Caki2 (cell line): ENCODE measurements around the gene HELZ. TPM values are rescaled to one million over a fixed set of nuclear protein-coding genes. Genes with fewer than 3 reads are reported as not detected.
A peak's percentile ranks its signal among the peaks of the same experiment; 100 is the strongest.

Experiments used
- DNase-seq: peaks from one replicate; pipeline ENCODE4 v3.0.0-alpha.2; 2015; ENCODE audit warnings: low read depth
- in situ Hi-C: cut with HindIII; loops from 2 replicates; pipeline ENCODE4 v1.10.0; 2016; ENCODE audit warnings: low sequenced_read_pairs, low pct_unique_long_range_greater_than_20kb, mixed read lengths
- total RNA-seq: library from RNA; depleted of rRNA; stranded (reverse); fragments of >200 nt; shearing (Covaris generic); gene quantifications from 2 replicates; pipeline ENCODE4 v1.2.3, GENCODE V29; 2014; ENCODE audit warnings: low replicate concordance

The HELZ gene
- total RNA-seq, 1 experiment from 2014 or later: 21.5 TPM

DNA sequence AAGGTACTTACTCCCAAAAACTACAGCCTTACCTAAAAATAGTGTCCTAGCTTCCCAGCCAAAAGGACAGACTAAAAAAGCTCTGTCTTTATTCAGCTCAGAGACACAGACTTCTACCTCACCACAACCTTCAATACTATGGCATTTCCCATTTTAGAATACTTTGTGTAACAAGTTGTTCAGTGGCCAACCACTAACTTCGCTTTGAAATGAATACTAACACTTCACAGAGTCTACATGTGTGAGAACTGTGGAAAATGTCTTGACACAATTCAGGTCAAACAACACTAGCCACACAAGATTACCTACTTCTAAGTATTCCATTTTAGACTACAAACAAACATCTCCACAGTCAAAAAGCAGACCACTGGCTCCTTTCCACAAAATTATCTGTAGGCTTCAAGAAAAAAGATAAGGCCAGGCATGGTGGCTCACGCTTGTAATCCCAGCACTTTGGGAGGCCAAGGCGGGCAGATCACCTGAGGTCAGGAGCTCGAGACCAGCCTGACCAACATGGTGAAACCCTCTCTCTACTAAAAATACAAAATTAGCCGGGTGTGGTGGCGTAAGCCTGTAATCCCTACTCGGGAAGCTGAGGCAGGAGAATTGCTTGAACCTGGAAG is 3.2 kb downstream of the HELZ start:
- in situ Hi-C loops: no loop called here
- no peak for DNase-seq

GRCh38 chr17:67239597-67239996 is 5.4 kb downstream of the HELZ start:
- in situ Hi-C loops: no loop called here
- DNase-seq: peak; percentile 70

- peak; percentile 86 for DNase-seq
- in situ Hi-C loops: no loop called here
These were observed 6.0 kb downstream of the HELZ start for GRCh38 chr17:67238991-67239390.

- DNase-seq: no peak
- in situ Hi-C loops: no loop called here
These were observed 12.6 kb downstream of the HELZ start for GRCh38 chr17:67232441-67232840.

DNA sequence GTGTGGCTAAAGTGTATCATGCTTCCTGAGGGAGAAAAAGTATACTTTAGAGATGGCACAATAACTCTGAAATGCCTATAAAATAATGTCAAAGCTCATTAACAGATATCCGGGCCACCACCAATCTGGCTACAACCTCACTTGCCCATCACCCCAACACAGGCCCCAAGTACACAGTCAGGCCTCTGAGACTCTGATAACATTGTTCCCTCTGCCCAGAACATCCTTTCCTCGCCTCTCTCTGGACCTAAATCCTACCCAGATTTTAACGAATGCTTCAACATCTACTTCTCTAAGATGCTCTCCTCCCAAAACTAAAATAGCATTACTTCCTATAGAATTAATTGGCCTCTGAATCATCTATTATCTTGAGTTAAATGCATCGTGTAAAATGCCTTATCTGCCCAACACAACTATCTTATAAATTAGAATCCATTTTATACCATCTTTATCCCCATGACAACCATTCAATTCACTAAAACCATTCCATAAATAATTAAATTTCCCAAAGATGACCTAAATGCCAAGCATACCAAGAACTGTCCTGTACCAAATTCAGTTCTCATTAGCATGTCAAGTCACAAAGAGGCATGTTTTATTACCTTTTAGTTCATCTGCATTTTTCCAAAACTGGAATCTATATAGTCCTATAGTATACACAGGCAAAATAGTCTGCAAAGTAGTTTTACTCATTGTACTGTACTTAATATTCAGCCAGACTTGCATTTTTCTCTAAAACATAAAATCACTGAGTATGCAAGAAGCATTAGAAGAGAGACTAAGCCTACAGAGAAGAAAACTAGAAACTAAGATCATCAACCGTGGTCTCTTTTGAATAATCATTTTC is 15.7 kb downstream of the HELZ start:
- in situ Hi-C loops: no loop called here
- DNase-seq: no peak

DNA sequence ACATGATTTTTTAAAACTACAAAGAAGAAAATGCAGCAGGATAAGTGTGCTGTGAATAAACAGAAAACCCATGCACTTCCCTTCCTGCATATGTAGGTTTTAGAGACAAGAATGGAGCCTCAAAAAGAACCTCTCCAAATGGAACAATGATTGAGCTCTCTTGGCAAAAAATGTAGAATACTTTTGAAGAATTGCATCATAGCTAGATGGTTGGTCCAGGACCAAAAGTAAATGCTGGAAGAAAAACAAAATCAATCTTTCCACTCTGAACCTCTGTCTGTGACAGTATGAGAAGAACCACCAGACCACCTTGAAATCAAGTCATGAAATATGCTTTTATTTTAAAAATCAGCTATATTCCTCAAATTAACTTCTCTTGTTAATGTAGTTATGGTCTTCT is 17.5 kb downstream of the HELZ start:
- DNase-seq: no peak
- in situ Hi-C loops: no loop called here

DNA sequence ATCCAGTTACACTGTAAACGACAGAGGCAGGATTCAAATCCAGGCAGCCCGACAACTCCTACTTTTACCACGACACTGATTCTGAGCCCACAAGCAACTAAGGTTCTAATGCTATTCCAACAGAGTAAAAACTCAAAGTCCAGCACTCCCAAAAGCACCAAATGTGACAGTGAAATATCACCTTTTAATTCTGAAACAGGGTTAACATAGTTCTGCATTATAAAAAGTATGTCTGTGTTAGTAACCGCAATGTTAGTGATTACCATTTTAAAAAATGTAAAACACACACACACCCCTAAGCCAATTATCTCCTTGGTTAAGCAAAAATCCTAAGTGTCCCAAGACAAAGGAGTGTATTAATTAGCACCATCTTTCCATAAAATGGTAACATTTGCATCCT is 19.7 kb downstream of the HELZ start:
- no peak for DNase-seq
- in situ Hi-C loops: no loop called here

- DNase-seq: no peak
- in situ Hi-C loops: no loop called here
These were observed 20.3 kb downstream of the HELZ start for GRCh38 chr17:67224736-67225135.

DNA sequence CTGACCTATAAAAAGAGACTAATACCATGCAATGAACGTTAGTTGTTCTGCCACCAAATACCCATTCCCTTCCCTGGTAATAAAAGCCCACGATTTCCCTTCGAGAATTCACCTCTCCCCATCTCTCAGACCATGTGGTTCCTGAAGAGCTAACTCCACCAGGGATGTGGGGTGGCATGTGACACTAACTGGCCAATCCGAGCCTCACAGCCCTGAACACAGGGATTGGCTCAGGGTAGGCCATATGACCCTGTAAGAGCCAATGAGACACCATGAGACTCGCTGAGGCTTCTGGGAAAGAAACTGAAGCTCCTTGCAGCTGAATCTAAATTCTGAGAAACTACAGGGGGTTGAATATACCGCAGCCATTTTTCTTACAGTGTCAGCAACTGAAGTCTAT is 21.1 kb downstream of the HELZ start:
- no peak for DNase-seq
- in situ Hi-C loops: no loop called here

GRCh38 chr17:67221062-67221998 is 23.7 kb downstream of the HELZ start:
- DNase-seq: no peak
- in situ Hi-C loops: no loop called here

GRCh38 chr17:67218385-67218950 is 26.5 kb downstream of the HELZ start:
- in situ Hi-C loops: no loop called here
- no peak for DNase-seq

- DNase-seq: no peak
- in situ Hi-C loops: no loop called here
These were observed 27.6 kb downstream of the HELZ start for GRCh38 chr17:67217446-67217845.

DNA sequence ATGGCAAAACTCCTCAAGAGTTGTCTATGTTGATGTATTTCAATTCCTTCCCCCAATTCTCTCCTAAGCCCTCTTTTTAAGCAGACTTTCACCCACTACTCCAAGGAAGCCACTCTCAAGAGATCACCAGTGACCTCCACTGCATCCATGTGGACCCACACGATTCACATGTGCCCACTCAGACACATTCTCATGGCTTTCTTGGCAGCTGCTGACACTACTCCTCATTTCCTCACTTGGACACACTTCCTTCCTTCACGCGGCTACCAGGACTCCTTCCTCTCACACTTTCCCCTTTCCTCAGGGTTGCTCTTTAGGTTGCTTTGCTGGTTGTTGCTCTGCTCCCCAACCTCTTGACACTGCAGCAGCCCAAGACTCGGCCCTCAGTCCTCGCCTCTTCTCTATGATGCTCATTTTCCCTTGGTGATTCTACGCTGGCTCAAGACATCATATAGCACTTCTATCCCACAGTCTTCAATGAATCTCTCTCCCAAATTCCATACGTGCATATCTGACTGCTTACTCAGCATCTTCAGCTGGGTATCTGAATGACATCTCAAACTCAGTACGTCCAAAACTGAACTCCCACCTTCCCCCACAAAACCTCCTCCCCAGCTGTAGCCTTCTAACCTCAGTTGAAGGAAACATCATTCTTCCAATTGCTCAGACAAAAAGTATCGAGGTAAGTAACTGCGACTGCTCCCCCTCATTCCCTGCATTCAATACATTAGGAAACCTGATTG is 28.2 kb downstream of the HELZ start:
- in situ Hi-C loops: no loop called here
- no peak for DNase-seq

GRCh38 chr17:67215991-67216421 is 29.0 kb downstream of the HELZ start:
- in situ Hi-C loops: no loop called here
- peak; percentile 46 for DNase-seq

DNA sequence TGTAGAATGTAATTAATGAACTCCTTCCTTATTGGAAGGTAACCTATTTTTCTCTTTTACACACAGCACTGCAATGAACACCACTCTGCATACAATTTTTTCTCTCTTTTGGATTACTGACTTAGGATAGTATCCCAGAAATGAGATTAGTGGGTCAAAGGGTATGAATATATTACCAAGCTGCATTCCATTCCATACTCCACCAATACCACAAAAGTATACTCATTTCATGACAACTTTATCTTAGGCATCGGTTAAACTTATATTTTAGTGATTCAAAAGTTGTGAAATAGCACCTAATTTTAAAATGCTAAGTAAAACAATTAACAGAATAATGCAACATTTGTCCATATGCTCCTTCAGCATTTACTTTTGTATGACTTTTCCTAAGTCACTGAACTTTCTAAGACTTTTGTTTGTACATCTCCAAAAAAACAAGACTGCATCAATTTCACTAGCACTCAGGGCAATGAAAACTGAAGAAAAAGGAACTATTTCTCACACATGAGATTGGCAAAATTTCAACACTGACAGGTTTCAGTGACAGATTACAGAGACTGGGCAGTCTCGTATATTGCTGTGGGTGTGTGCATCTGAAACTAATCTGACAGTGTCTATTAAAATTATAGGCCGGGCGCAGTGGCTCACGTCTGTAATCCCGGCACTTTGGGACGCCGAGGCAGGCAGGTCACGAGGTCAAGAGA is 32.1 kb downstream of the HELZ start:
- in situ Hi-C loops: no loop called here
- no peak for DNase-seq

- in situ Hi-C loops: no loop called here
- DNase-seq: no peak
These were observed 32.8 kb downstream of the HELZ start for GRCh38 chr17:67212231-67212630.

DNA sequence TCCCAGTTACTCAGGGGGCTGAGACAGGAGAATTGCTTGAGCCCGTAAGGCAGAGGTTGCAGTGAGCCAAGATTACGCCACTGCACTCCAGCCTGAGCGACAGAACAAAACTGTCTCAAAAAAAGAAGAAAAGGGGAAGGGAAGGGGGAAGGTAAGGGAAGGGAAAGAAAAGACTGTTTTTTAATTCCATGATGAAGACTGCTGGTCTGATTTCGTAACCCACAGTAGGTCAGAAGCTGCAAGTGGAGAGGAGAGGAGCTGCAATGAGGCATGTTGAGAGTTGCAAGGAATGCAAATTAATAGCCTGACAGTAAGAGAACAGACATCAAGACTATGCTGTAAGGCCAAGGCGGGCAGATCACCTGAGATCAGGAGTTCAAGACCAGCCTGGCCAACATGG is 33.3 kb downstream of the HELZ start:
- no peak for DNase-seq
- in situ Hi-C loops: no loop called here
